Type B pancreatic cell (in vitro differentiated cells): ENCODE data around the gene CGB8. TPM values are rescaled to one million over a fixed set of nuclear protein-coding genes. Genes with fewer than 3 reads are reported as not detected.

Experiments used
- DNase-seq: peaks from one replicate; pipeline ENCODE4 v3.0.0; 2021; ENCODE audit warnings: mixed read lengths; ENCODE audit not compliant: unreplicated experiment; ENCODE audit errors: extremely low spot score
- H3K27ac Mint-ChIP-seq: 2 replicates; pipeline ENCODE4 v1.8.0; 2021; ENCODE audit warnings: mild to moderate bottlenecking, mixed read lengths
- H3K27me3 Mint-ChIP-seq: 2 replicates; pipeline ENCODE4 v1.8.0; 2021; ENCODE audit warnings: mixed read lengths
- H3K36me3 Mint-ChIP-seq: 2 replicates; pipeline ENCODE4 v1.8.0; 2021; ENCODE audit warnings: mixed read lengths
- H3K4me1 Mint-ChIP-seq: one replicate; pipeline ENCODE4 v1.8.0; 2021; ENCODE audit warnings: mixed read lengths; ENCODE audit not compliant: unreplicated experiment
- H3K4me3 Mint-ChIP-seq: 2 replicates; pipeline ENCODE4 v1.8.0; 2021; ENCODE audit warnings: mild to moderate bottlenecking, mixed read lengths
- H3K9me3 Mint-ChIP-seq: 2 replicates; pipeline ENCODE4 v1.8.0; 2021; ENCODE audit warnings: mixed read lengths
- total RNA-seq: library from RNA; stranded (reverse); gene quantifications from 2 replicates; pipeline ENCODE4 v1.2.1, GENCODE V29; 2021; ENCODE audit warnings: low replicate concordance
- TF ChIP-seq, protein P1 (sequence below): fragments of 200-600 bp; sonication (generic); conservative IDR thresholded peaks from 2 replicates; pipeline ENCODE4 v1.5.0; 2021; ENCODE audit warnings: antibody characterized with exemption, mild to moderate bottlenecking

The CGB8 gene
- total RNA-seq, 1 donor from 2014 or later, result not detected

DNA sequence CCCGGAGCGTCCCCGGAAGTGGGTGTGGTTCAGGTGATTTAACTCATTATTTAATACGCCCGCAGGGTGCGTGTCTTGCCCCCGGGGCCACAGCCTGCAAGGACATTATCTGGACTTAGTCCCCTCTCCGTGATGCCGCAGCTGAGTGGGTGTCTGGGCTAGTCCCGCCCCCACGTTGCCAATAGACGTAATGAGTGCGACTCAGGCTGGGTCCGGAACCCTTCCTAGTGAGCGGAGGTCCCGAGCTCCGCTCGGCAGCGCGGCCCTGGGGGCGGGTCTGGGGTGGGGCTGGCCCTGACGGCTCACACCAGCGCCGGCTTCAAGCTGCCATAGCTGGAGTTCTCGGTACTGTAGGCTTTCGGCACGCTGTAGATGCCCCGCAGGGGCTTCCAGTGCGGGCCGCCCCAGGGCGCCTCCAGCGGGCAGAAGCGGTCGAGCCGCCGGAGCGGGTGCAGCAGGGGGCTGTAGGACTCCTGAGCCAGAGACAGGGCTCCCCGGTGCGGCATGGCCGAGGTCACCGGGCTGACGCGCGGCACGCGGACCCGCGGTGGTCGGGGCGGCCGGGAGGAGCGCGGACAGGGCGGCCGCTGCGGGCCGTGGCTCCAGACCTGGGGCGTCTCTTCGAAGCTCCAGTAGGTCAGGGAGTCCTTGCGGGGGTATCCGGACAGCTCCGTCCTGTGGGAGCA lies 31.1 kb downstream of the CGB8 start:
- Mint-ChIP-seq H3K4me3 (peak overlapping the region; percentile 47), H3K36me3 (peaks cover 11% of the 10 kb centered on the region)

DNA sequence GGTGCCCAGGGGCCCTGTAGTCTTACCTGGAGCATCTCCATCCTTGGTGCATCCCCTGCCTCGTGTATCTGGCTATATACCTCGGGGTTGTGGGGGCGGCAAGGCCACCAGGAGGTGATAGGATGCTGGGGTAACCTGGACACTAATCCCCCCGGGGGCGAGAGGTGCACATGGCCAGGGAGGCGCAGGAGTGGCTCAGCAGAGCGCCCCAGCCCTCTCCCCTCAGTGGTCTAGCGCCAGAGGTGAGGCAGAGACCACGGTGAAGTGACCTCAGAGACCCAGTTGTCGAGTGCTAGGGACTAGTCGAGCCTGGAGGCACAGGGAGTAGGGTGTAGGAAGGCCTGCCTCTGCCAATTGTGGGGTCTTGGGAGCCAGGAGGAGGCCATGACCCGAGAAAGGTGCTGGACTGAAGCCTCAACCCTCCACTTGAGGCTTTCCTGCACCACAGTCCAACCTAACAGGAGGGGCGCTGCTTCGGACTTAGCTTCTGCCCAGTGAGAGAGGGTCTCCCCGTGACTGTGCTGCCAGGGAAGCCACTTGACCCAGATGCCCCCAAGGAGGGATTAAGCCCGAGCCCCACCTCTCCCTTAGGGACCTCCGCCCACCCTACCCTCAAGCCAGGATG lies 31.8 kb downstream of the CGB8 start, which contains the start of gene LHB:
Gene LHB (minus strand): TSS at position 51 of the 625 bp plus-strand sequence. CDS start 10 bp downstream, at position 41.
- H3K36me3 Mint-ChIP-seq, result peaks cover 11% of the 10 kb centered on the region
- TF ChIP-seq, protein P1, sequence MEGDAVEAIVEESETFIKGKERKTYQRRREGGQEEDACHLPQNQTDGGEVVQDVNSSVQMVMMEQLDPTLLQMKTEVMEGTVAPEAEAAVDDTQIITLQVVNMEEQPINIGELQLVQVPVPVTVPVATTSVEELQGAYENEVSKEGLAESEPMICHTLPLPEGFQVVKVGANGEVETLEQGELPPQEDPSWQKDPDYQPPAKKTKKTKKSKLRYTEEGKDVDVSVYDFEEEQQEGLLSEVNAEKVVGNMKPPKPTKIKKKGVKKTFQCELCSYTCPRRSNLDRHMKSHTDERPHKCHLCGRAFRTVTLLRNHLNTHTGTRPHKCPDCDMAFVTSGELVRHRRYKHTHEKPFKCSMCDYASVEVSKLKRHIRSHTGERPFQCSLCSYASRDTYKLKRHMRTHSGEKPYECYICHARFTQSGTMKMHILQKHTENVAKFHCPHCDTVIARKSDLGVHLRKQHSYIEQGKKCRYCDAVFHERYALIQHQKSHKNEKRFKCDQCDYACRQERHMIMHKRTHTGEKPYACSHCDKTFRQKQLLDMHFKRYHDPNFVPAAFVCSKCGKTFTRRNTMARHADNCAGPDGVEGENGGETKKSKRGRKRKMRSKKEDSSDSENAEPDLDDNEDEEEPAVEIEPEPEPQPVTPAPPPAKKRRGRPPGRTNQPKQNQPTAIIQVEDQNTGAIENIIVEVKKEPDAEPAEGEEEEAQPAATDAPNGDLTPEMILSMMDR, result no peak
- H3K27me3 Mint-ChIP-seq, result peaks cover 41% of the 10 kb centered on the region
- no peak for DNase-seq
- peaks cover 13% of the 10 kb centered on the region for H3K4me1 Mint-ChIP-seq
- no peak within 1 kb of the TSS for H3K27ac Mint-ChIP-seq
- H3K4me3 Mint-ChIP-seq, result peak within 1 kb of the TSS; percentile 47
- no peaks in the 10 kb centered on the region for H3K9me3 Mint-ChIP-seq

More for the DNA sequence above, 31.1 kb downstream of the CGB8 start:
- TF ChIP-seq, protein P1, result peak; percentile 71
- DNase-seq, result no peak
- Mint-ChIP-seq H3K27ac (no peak overlapping the region), H3K9me3 (no peaks in the 10 kb centered on the region), H3K27me3 (peaks cover 41% of the 10 kb centered on the region), H3K4me1 (peaks cover 13% of the 10 kb centered on the region)

DNA sequence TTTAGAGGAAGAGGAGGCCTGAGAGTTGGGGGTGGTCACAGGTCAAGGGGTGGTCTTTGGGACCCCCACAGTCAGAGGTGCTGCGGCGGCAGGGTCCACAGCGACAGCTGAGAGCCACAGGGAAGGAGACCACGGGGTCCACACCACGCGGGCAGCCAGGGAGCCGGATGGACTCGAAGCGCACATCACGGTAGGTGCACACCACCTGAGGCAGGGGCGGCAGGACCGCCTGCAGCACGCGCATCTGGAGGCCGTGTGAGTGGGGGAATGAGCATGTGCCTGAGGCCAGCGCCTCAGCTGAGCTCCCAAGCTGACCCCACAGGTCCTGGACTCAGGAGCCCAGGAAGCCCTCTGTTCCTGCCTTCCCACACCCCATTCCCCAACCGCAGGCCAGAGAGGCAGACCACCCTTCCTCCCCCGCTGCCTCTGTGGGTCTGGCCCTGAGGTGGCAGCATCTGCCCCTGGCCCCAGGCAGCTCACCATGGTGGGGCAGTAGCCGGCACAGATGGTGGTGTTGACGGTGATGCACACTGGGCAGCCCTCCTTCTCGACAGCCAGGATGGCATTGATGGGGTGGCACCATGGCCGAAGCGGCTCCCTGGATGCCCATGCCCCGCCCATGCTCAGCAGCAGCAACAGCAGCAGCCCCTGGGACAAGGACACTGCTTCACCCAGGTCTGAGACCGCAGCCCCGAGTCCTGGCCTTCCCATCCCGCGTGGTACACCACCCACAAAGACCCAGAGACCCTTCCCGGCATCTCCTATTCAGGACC lies 32.7 kb downstream of the CGB8 start:
- H3K27ac Mint-ChIP-seq, result no peak overlapping the region
- peaks cover 10% of the 10 kb centered on the region for H3K4me1 Mint-ChIP-seq
- no peak overlapping the region for H3K4me3 Mint-ChIP-seq
- TF ChIP-seq, protein P1, result no peak
- DNase-seq, result no peak
- peaks cover 32% of the 10 kb centered on the region for H3K27me3 Mint-ChIP-seq
- no peaks in the 10 kb centered on the region for H3K9me3 Mint-ChIP-seq
- peaks cover 11% of the 10 kb centered on the region for H3K36me3 Mint-ChIP-seq

DNA sequence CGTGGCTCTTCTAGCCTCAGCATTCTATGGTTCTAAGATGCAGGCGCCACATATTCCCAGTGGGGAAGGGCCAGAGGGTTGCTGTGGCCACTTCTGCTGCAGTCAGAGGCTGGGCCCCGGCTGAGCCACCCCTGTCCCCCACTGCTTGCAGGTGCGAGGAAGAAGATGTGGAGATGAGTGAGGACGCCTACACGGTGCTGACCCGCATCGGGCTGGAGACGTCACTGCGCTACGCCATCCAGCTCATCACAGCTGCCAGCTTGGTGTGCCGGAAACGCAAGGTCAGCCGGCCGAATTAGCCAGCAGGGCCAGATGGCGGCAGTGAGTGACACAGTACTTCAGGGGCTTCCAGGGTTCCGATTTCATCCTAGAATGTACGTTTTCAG lies 34.0 kb downstream of the CGB8 start:
- TF ChIP-seq, protein P1, result no peak
- DNase-seq, result no peak
- Mint-ChIP-seq H3K36me3 (peaks cover 11% of the 10 kb centered on the region), H3K27ac (no peak overlapping the region), H3K4me3 (no peak overlapping the region), H3K27me3 (peaks cover 19% of the 10 kb centered on the region), H3K9me3 (no peaks in the 10 kb centered on the region), H3K4me1 (no peaks in the 10 kb centered on the region)

DNA sequence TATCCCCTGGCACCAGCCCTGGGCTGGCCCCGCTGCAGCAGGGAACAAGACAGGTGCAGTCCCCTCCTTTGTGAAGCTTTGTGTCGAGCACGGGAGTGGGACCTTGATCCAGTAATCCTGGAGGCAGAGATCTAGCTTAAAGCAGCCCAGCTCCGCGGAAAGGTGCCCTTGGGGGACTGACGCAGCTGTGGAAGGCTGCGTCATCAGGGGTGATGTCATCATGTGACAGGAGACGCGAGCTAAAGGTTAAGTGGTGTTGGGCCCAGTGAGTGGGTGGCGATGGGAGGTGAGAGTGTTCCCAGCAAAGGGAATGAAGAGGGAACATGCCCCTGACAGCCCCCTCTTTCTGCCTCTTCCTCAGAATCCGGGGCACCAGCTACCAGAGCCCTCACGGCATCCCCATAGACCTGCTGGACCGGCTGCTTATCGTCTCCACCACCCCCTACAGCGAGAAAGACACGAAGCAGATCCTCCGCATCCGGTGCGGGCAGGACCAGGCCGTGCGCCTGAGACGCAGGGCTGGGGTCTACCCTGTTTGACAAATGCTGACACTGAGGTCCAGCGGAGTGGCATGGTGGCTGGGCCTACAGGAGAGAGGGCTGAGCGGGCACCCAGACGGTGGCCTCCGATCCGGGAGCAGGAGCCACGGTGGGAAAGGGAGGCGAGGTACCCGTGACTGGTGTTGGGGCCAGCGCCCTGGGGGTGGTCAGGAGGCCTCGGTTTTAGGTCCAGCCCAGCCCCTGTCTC lies 34.6 kb downstream of the CGB8 start:
- TF ChIP-seq, protein P1, result no peak
- Mint-ChIP-seq H3K9me3 (no peaks in the 10 kb centered on the region), H3K4me3 (no peak overlapping the region), H3K36me3 (peaks cover 11% of the 10 kb centered on the region), H3K27me3 (peaks cover 15% of the 10 kb centered on the region), H3K4me1 (no peaks in the 10 kb centered on the region), H3K27ac (no peak overlapping the region)
- no peak for DNase-seq
